Liver (tissue), 9 donors: Measurements from ENCODE around the gene ENOX1. TPM values are rescaled to one million over a fixed set of nuclear protein-coding genes. Genes with fewer than 3 reads are reported as not detected.

Experiments
- DNase-seq: peaks from one replicate; pipeline ENCODE4 v3.0.0-alpha.2; 2017; ENCODE audit warnings: low spot score
- H3K27ac ChIP-seq, 2 donors: one replicate each; pipeline ENCODE4 v1.7.0; 2013; ENCODE audit warnings: inconsistent platforms in 2 of 2, low read length in 2 of 2, control low read depth in 1 of 2, low read depth in 1 of 2, mild to moderate bottlenecking in 1 of 2
- H3K27me3 ChIP-seq, 4 donors: one replicate each; pipeline versions ENCODE4 v1.6.1 to v1.7.0; 2013; ENCODE audit warnings: low read length in 3 of 4, inconsistent platforms in 1 of 4, mild to moderate bottlenecking in 1 of 4, moderate library complexity in 1 of 4; ENCODE audit not compliant: control insufficient read depth in 4 of 4, insufficient read depth in 4 of 4
- H3K36me3 ChIP-seq, 4 donors: one replicate each; pipeline versions ENCODE4 v1.6.1 to v1.7.0; 2013; ENCODE audit warnings: low read length in 3 of 4, mild to moderate bottlenecking in 3 of 4, low read depth in 1 of 4, moderate library complexity in 1 of 4; ENCODE audit not compliant: control insufficient read depth in 4 of 4, insufficient read depth in 3 of 4
- H3K4me1 ChIP-seq, 4 donors: one replicate each; pipeline versions ENCODE4 v1.6.1 to v1.7.0; 2013; ENCODE audit warnings: low read length in 3 of 4, mild to moderate bottlenecking in 3 of 4, moderate library complexity in 1 of 4; ENCODE audit not compliant: control insufficient read depth in 4 of 4, insufficient read depth in 4 of 4
- H3K4me3 ChIP-seq, 3 donors: one replicate each; pipeline versions ENCODE4 v1.6.1 to v1.7.0; 2013; ENCODE audit warnings: low read length in 3 of 3, control low read depth in 1 of 3, low read depth in 1 of 3, mild to moderate bottlenecking in 1 of 3
- H3K9ac ChIP-seq, 2 donors: one replicate each; pipeline ENCODE4 v1.7.0; 2013; ENCODE audit warnings: low read length in 2 of 2, mild to moderate bottlenecking in 2 of 2, moderate library complexity in 2 of 2, control low read depth in 1 of 2, low read depth in 1 of 2
- H3K9me3 ChIP-seq, 4 donors: one replicate each; pipeline versions ENCODE4 v1.6.1 to v1.7.0; 2013; ENCODE audit warnings: low read length in 3 of 4; ENCODE audit not compliant: control insufficient read depth in 4 of 4
- ATF3 ChIP-seq: IDR thresholded peaks from 2 replicates; pipeline ENCODE4 v1.6.1; 2016; ENCODE audit warnings: antibody characterized with exemption
- CTCF ChIP-seq: fragments of 150-350 bp; IDR thresholded peaks from 2 replicates; pipeline ENCODE4 v1.5.1; 2017; ENCODE audit warnings: improper control_type of control experiment, low read depth, low read length; ENCODE audit not compliant: missing input control
- EGR1 ChIP-seq, 2 donors: IDR thresholded peaks; 2 replicates each; pipeline ENCODE4 v1.6.1; 2016 to 2018; ENCODE audit warnings: antibody characterized with exemption in 2 of 2, low read depth in 2 of 2
- FOXA1 ChIP-seq: IDR thresholded peaks from 2 replicates; pipeline ENCODE4 v1.6.1; 2016; ENCODE audit warnings: antibody characterized with exemption
- FOXA2 ChIP-seq: IDR thresholded peaks from 2 replicates; pipeline ENCODE4 v1.6.1; 2016; ENCODE audit warnings: antibody characterized with exemption
- GABPA ChIP-seq, 2 donors: IDR thresholded peaks in 1 of 2; conservative IDR thresholded peaks in 1 of 2; 2 replicates each; pipeline ENCODE4 v1.6.1; 2016; ENCODE audit warnings: antibody characterized with exemption in 2 of 2, mild to moderate bottlenecking in 1 of 2, moderate library complexity in 1 of 2
- HNF4A ChIP-seq, 2 donors: conservative IDR thresholded peaks; 2 replicates each; pipeline ENCODE4 v1.6.1; 2016; ENCODE audit warnings: antibody characterized with exemption in 2 of 2, mild to moderate bottlenecking in 2 of 2
- HNF4G ChIP-seq: IDR thresholded peaks from 2 replicates; pipeline ENCODE4 v1.6.1; 2016; ENCODE audit warnings: antibody characterized with exemption
- JUND ChIP-seq, 2 donors: IDR thresholded peaks; 2 replicates each; pipeline ENCODE4 v1.6.1; 2016; ENCODE audit warnings: antibody characterized with exemption in 2 of 2
- NR2F2 ChIP-seq: IDR thresholded peaks from 2 replicates; pipeline ENCODE4 v1.6.1; 2016; ENCODE audit warnings: antibody characterized with exemption
- RAD21 ChIP-seq, 2 donors: IDR thresholded peaks; 2 replicates each; pipeline ENCODE4 v1.6.1; 2016; ENCODE audit warnings: antibody characterized with exemption in 2 of 2, mild to moderate bottlenecking in 2 of 2
- REST ChIP-seq: IDR thresholded peaks from 2 replicates; pipeline ENCODE4 v1.6.1; 2016; ENCODE audit warnings: antibody characterized with exemption, mild to moderate bottlenecking
- RXRA ChIP-seq, 2 donors: IDR thresholded peaks; 2 replicates each; pipeline ENCODE4 v1.6.1; 2017 to 2018; ENCODE audit warnings: antibody characterized with exemption in 2 of 2, mild to moderate bottlenecking in 1 of 2
- SP1 ChIP-seq: IDR thresholded peaks from 2 replicates; pipeline ENCODE4 v1.6.1; 2018; ENCODE audit warnings: antibody characterized with exemption, mild to moderate bottlenecking
- TAF1 ChIP-seq: conservative IDR thresholded peaks from 2 replicates; pipeline ENCODE4 v1.6.1; 2016; ENCODE audit warnings: antibody characterized with exemption, mild to moderate bottlenecking
- YY1 ChIP-seq: IDR thresholded peaks from 2 replicates; pipeline ENCODE4 v1.6.1; 2016; ENCODE audit warnings: antibody characterized with exemption, mild to moderate bottlenecking
- ZBTB33 ChIP-seq: IDR thresholded peaks from 2 replicates; pipeline ENCODE4 v1.6.1; 2016; ENCODE audit warnings: antibody characterized with exemption
- WGBS: extraction: QIAGEN DNeasy Blood & Tissue Kit; methylation state at CpG from one replicate; pipeline ENCODE4 v1.1.7; 2013; 5-methylcytosine and 5-hydroxymethylcytosine counted together
- polyA plus RNA-seq, 2 donors: library from polyadenylated mRNA; stranded (reverse) in 1 of 2; unstranded in 1 of 2; fragments of 200-250 nt in 1 of 2; fragments of >200 nt in 1 of 2; fragmentation: Nextera tagmentation in 1 of 2; extraction: Ambion mirVana in 1 of 2; gene quantifications; one replicate each; pipeline versions ENCODE4 v1.2.1 to v1.2.3, GENCODE V29; 2013 to 2015
- total RNA-seq, 2 donors: library from RNA; depleted of rRNA; stranded (reverse); fragments of >200 nt; gene quantifications; one replicate each; pipeline ENCODE4 v1.2.3, GENCODE V29; 2014
- donor health status: healthy.
- donor health status: healthy.
- donor health status: healthy.
- donor health status: healthy.
- donor health status: healthy.

The ENOX1 gene
- total and polyA plus RNA-seq, 4 donors: 0.02 to 0.33 (median 0.08) TPM; not detected in 1

- TF ChIP-seq CTCF (no peak), FOXA1 (no peak), GABPA (IDR thresholded peaks at IDR 0.05 in 1 of 2, conservative IDR thresholded peaks at IDR 0.05 in 1 of 2) (no peak)
Observed at GRCh38 chr13:43359536-43359935, 427.2 kb downstream of the ENOX1 start (continued).

- H3K9me3 ChIP-seq: no peaks in the 10 kb centered on the region
- no peaks in the 10 kb centered on the region for H3K4me1 ChIP-seq
- TF ChIP-seq TAF1 (no peak), NR2F2 (no peak), CTCF (no peak), JUND (IDR thresholded peaks at IDR 0.05) (no peak), SP1 (no peak), RXRA (IDR thresholded peaks at IDR 0.05) (no peak), ATF3 (no peak), HNF4A (conservative IDR thresholded peaks at IDR 0.05) (no peak), YY1 (no peak), HNF4G (no peak), RAD21 (IDR thresholded peaks at IDR 0.05) (no peak), REST (no peak), FOXA2 (no peak), GABPA (IDR thresholded peaks at IDR 0.05 in 1 of 2, conservative IDR thresholded peaks at IDR 0.05 in 1 of 2) (no peak), EGR1 (IDR thresholded peaks at IDR 0.05; ENCODE audit: low read depth in 2 of 2) (no peak), ZBTB33 (no peak)
- no peak overlapping the region for H3K4me3 ChIP-seq
- no peak for DNase-seq
- 72% methylated on average over 4 of the region's 4 CpGs for WGBS
- H3K36me3 ChIP-seq: no peaks in the 10 kb centered on the region
- no peak overlapping the region for H3K27ac ChIP-seq
- no peak overlapping the region for H3K9ac ChIP-seq
- H3K27me3 ChIP-seq: no peaks in the 10 kb centered on the region
Observed at GRCh38 chr13:43357564-43357963, 429.2 kb downstream of the ENOX1 start.
